ELR (cell line): ENCODE measurements around the gene BBIP1.

Experiments
- DNase-seq: peaks from one replicate; pipeline ENCODE4 v3.0.0-alpha.2; 2015; ENCODE audit warnings: low read depth

The BBIP1 gene

GRCh38 chr10:110863361-110863760, 55.6 kb downstream of the BBIP1 start:
- no peak for DNase-seq

- DNase-seq, result no peak
These were observed 56.0 kb downstream of the BBIP1 start for GRCh38 chr10:110862961-110863360.

- no peak for DNase-seq
These were observed 56.9 kb downstream of the BBIP1 start for GRCh38 chr10:110861930-110862649.

- DNase-seq, result no peak
These were observed 57.5 kb downstream of the BBIP1 start for GRCh38 chr10:110861476-110861875.

DNA sequence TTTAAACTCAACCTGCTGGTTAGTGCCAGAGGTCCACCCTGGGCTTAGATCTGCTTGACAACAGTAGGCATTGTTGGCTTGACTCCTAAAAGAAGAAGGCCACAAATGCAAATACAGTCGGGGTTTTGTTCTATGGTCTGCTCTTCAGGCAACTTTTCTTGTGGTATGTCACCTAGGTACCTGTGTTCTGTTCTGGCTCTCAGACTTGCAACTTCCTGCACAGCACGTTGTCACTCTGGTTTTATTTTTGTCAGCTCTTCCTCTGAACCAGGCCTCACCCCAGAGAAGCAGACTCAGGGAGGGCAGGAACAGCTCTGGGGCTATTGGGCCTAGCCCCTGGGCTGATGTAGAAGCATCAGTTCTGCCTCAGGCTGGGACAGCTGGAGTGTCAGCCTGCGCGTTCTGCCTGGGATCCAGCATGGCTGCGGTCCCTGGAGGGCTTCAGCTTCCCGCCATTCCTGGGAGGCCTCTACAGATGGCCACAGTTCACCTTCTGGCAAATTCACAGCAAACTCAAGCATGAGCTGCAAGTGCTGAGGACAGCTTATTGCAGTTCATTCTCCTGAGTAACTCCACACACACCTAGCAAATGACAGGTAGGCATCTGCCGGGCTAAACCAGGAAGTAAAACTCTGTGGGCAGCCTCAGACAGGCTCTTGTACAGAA, 58.3 kb downstream of the BBIP1 start:
- no peak for DNase-seq

- no peak for DNase-seq
These were observed 59.0 kb downstream of the BBIP1 start for GRCh38 chr10:110859973-110860376.

DNA sequence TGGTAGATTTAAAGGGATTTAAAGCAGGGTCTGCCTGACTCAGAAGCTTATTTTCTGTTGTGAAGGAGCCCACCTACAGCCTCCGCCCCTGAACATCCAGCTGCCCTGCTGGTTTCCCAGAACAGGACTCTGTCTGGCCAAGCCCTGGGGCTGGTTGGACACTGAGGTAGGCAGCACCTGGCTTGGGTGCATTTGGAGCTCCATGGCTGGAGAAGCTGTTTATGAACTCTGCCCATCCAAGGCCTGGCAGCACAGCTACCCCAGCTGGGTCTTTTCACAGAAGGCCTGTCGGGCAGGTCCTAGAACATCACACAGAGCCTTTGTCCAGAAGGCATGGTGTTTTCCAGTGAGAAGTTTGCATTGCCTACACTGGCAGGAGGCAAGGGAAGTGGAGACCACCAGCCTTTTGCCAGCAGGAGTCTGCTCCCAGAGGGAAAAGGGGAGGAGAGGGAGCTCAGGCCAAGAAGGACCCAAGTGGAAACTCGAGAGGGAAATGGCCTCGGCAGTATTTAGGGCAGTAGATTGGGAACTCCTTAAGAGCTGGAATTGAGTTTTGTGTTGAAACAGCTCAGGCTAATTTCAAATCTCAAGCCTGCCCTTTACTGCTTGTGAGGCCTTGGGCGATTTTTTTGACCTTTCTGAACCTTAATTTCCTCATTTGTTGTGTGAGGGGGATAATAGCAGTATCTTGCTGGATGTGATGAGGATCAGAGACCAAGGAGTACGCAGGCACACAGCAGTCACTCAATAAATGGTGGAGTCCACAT, 59.6 kb downstream of the BBIP1 start:
- DNase-seq, result no peak

DNA sequence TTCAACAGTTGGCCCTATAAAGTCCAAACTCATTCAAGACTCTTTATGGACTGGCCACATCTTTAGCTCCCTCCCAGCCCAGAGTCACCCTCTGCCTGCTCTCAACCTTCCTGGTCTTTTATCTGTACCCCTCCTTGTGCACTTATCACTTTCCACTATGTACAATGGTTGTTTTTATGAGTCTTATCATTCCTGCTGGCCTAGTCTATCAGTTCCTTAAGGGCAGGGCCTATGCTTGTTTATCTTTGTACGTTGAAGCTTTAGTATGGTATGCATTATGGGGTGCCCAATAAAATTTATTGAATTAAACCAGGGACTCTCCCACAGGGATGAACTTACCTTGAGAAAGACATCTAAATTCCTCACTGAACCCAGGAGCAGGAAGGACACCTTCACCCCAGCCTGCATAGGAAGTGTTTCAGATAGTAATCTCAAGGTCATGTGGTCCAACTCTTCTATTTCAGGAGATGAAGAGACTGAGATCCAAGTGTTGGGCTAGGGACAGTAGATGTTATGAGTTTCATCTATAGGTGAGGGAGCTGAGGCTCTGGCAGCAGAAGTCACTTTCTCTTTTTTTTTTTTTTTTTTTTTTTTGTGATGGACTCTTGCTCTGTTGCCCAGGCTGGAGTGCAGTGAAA, 60.6 kb downstream of the BBIP1 start:
- DNase-seq, result no peak

- no peak for DNase-seq
These were observed 61.5 kb downstream of the BBIP1 start for GRCh38 chr10:110857265-110858171.

- no peak for DNase-seq
These were observed 64.9 kb downstream of the BBIP1 start for GRCh38 chr10:110853921-110854605.

DNA sequence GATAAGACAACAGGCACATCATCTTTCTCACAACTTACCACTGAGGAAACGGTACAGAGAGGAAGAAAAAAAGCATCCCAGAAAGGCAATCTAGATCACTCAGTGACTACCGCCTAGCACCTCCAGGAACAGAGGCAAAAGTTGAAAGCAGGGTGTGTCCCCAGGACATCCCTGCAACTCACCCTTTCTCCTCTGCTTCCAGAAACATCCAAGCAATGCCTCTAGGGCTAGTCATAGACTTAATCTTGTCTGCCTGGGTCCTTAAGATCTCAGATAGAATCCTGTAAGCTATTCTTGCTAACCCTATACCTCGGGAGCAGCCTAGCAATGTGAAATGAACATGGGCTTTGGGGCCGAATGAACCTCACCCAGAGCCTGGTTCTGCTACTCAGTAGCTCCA, 66.0 kb downstream of the BBIP1 start:
- no peak for DNase-seq

DNA sequence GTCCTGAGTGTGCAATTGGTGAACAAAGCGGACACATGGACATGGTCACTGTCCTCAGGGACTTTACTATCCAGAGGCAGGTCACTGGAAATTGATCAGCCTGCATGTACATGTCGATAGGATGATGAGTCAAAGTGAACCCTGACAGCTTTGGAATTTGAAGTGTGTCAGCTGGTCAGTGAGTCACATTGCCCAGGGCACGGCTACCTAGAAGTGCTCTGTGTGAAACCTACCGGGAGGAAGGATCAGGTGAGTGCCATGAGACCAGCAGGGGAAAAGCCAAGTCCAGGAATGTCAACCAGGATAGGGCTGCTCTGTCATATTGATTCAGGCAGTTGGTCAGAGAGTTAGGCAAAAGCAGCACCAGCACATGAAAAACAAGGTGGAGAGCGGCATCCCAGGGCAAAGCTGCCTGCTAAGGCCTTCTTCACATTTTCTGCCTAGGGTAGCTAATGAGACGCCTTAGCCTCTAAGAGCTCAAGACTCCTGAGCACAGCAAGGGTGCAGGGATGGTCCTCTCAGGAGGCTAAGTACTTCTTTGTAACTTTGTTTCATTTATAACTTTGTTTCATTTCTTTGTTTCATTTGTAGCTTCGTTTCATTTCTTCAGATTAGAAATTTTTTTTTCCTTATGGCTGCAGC, 66.6 kb downstream of the BBIP1 start:
- peak; percentile 70 for DNase-seq

- no peak for DNase-seq
These were observed 67.9 kb downstream of the BBIP1 start for GRCh38 chr10:110851020-110851612.

DNA sequence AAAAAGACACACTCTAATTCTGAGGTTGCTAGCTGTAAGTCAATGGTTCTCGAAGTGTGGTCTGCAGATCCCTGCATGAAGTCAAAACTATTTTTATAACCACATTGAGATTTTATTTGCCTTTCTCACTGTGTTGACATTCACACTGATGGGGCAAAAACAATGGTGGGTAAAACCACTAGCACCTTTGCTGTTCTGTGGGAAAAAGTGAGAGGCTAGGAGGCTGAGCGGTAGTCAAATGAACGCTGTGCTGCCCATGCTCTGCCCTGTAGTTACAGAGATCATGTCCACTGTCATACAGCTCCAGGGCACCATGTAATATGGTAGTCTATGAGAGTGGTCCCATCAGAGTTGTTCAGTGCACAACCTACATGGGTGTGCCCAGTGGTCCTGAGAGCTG, 68.9 kb downstream of the BBIP1 start:
- no peak for DNase-seq
